ENCODE data around the gene EGFLAM.

GRCh38 chr5:38347896-38348295 is 89.5 kb downstream of the EGFLAM start:
- TF ChIP-seq EZH2 (IDR thresholded peaks at IDR 0.05; ENCODE audit: low read length, missing control alignments), result no peak
- no peak for TF ChIP-seq CTCF (conservative IDR thresholded peaks at IDR 0.05 in 1 of 2, IDR thresholded peaks at IDR 0.05 in 1 of 2; ENCODE audit: low read depth in 1 of 2, low read length in 2 of 2)

Measured in fibroblast of lung (primary cell).